Measurements from ENCODE around the gene WWOX.

DNA sequence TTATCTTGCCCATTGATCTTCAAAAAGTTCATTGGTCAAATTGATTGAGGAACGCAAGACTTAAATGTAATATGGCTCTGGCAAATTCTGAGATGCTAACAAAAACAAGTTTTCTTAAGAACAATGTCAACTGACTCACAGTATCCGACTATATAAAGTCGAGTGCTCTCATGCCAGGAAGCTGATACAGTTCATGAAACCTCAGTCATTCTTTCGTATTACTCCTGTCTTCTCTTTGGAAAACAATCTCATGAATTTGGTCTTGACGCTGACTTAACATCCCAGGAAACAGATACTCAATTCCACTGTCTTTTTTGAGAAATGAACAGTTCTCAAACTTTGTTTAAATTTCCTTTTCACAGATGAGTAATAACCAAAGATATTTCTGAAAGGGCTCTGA lies 796.2 kb downstream of the WWOX start:
- TF ChIP-seq, protein P1, sequence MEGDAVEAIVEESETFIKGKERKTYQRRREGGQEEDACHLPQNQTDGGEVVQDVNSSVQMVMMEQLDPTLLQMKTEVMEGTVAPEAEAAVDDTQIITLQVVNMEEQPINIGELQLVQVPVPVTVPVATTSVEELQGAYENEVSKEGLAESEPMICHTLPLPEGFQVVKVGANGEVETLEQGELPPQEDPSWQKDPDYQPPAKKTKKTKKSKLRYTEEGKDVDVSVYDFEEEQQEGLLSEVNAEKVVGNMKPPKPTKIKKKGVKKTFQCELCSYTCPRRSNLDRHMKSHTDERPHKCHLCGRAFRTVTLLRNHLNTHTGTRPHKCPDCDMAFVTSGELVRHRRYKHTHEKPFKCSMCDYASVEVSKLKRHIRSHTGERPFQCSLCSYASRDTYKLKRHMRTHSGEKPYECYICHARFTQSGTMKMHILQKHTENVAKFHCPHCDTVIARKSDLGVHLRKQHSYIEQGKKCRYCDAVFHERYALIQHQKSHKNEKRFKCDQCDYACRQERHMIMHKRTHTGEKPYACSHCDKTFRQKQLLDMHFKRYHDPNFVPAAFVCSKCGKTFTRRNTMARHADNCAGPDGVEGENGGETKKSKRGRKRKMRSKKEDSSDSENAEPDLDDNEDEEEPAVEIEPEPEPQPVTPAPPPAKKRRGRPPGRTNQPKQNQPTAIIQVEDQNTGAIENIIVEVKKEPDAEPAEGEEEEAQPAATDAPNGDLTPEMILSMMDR (IDR thresholded peaks at IDR 0.05): no peak
- TF ChIP-seq POLR2A (IDR thresholded peaks at IDR 0.05): no peak

Measured in right lobe of liver (tissue), 4 donors.